Effector CD4-positive, alpha-beta T cell (primary cell): Measurements from ENCODE around the gene ACSF3.
"Not testable (repeated sequence)": the region's sequence is repeated elsewhere in the genome, so short reads cannot be mapped to it uniquely, and the experiment has no call there.

Experiments used
- DNase-seq: peaks from one replicate; pipeline ENCODE4 v3.0.0-alpha.2; 2020

Gene ACSF3

GRCh38 chr16:89177501-89177900 lies 83.8 kb downstream of the ACSF3 start:
- no peak for DNase-seq

GRCh38 chr16:89178453-89179147 lies 84.9 kb downstream of the ACSF3 start:
- no peak for DNase-seq

GRCh38 chr16:89179148-89179484 lies 85.5 kb downstream of the ACSF3 start:
- DNase-seq = no peak

- DNase-seq = no peak
These were observed 86.1 kb downstream of the ACSF3 start for GRCh38 chr16:89179656-89180315.

GRCh38 chr16:89183463-89183862 lies 89.8 kb downstream of the ACSF3 start:
- DNase-seq = no peak

GRCh38 chr16:89183975-89184676 lies 90.5 kb downstream of the ACSF3 start:
- DNase-seq = no peak

DNA sequence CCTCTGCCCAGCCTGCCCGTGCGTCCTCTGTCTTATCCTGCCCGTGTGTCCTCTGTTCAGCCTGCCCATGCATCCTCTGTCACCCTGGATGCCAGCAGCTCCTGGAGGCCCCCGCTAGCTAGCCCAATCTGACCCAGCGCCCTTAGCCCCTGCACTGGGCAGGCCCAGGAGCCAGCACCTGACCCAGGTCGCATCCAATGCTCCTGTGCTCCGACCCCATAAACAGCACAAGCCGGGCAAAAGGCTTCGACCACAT lies 91.0 kb downstream of the ACSF3 start:
- no peak for DNase-seq

GRCh38 chr16:89184933-89185794 lies 91.5 kb downstream of the ACSF3 start:
- DNase-seq = no peak

GRCh38 chr16:89185887-89186592 lies 92.4 kb downstream of the ACSF3 start:
- not testable (repeated sequence) for DNase-seq

DNA sequence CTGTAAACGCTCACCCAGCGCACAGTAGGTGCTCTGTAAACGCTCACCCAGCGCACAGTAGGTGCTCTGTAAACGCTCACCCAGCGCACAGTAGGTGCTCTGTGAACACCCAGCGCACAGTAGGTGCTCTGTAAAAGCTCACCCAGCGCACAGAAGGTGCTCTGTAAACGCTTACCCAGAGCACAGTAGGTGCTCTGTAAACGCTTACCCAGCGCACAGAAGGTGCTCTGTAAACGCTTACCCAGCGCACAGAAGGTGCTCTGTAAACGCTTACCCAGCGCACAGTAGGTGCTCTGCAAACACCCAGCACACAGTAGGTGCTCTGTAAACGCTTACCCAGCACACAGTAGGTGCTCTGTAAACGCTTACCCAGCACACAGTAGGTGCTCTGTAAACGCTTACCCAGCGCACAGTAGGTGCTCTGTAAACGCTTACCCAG lies 93.0 kb downstream of the ACSF3 start:
- DNase-seq = not testable (repeated sequence)

DNA sequence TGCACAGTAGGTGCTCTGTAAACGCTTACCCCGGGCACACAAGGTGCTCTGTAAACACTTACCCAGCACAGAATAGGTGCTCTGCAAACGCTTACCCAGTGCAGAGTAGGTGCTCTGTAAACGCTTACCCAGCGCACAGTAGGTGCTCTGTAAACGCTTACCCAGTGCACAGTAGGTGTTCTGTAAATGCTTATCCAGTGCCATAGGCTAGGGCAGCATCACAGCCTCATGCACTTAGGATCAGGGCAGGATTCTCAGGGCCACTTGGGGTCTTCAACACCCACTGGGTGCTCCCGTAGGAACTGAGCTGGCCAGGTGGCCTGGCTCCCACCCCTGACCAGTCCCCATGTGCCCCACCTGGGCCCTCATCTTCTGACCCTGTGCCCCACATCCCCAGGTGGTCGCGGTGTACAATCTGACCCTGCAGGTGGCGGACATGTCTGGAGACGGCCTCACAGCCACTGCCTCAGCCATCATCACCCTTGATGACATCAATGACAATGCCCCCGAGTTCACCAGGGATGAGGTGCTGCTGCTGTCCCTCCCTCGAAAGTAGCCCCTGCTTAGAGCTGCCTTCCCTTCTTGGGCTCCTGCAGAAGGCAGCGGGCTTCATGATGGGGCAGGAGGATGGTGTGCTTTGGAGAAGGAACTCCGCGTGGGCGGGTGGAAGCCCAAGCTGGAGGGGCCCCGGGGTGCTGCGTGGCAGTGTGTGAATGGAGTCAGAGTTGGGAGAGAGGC lies 93.5 kb downstream of the ACSF3 start:
- DNase-seq = no peak

DNA sequence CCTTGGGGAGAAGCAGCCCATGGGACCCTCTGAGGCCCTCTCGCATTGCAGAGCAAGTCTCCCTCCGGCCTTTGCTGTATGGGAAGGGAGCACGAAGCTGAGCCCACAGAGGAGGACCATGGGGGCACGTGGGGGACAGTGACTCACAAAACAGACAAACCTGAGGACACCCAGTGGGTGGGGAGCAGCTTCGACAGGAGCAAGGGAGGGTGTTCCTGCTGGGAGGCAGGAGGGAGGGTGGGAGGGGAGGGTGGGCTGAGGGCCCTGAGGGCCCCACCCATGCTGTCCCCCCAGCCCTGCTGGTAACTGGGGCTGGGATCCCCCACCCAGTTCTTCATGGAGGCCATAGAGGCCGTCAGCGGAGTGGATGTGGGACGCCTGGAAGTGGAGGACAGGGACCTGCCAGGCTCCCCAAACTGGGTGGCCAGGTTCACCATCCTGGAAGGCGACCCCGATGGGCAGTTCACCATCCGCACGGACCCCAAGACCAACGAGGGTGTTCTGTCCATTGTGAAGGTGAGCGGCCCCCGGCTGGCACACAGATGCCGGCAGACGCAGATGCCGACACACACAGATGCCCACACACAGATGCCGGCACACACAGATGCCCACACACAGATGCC lies 94.2 kb downstream of the ACSF3 start:
- DNase-seq = no peak

DNA sequence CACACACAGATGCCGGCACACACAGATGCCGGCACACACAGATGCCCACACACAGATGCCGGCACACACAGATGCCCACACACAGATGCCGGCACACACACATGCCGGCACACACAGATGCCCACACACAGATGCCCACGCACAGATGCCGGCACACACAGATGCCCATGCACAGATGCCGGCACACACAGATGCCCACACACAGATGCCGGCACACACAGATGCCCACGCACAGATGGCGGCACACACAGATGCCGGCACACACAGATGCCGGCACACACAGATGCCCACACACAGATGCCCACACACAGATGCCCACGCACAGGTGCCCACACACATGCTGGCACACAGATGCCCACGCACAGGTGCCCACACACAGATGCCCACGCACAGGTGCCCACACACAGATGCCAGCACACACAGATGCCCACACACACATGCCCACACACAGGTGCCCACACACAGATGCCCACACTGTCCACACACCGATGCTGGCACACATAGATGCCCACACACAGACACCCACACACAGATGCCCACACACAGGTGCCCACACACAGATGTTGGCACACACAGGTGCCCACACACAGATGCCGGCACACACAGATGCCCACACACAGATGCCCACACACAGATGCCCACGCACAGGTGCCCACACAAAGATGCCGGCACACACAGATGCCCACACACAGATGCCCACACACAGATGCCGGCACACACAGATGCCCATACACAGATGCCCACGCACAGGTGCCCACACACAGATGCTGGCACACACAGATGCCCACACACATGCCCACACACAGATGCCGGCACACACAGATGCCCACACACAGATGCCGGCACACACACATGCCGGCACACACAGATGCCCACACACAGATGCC lies 95.1 kb downstream of the ACSF3 start:
- not testable (repeated sequence) for DNase-seq

- DNase-seq = no peak
These were observed 95.8 kb downstream of the ACSF3 start for GRCh38 chr16:89189358-89190025.

GRCh38 chr16:89190150-89190958 lies 96.7 kb downstream of the ACSF3 start:
- peak; percentile 3 for DNase-seq

GRCh38 chr16:89191033-89191900 lies 97.6 kb downstream of the ACSF3 start:
- no peak for DNase-seq

DNA sequence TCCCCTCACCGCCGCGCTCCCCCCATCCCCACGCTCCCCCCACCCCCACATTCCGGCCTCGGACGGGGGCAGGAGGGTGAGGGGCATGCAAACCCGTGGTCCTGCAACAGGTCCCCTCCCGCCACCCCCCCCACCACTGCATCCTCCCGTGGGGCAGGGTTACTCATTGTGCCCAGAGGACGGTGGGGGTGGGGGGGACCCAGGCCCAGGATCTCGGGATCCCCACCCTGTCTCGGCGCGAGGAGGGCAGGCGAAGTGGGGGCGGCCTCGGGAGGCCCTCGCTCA lies 98.2 kb downstream of the ACSF3 start:
- DNase-seq = no peak
